ENCODE data around the gene TUBG2.

TUBG2 gene

DNA sequence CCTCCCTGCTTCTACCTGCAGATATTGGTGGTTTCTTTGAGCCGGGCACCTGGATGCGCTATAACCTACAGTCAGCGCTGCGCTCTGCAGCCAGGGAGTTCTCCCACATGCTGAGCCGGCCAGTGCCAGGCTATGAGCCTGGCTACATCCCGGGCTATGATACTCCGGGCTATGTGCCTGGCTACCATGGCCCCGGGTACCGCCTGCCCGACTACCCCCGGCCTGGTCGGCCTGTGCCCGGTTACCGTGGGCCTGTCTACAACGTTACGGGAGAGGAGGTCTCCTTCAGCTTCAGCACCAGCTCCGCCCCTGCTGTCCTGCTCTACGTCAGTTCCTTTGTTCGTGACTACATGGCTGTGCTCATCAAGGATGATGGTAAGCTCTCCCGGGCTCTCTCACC, 36.4 kb downstream of the TUBG2 start:
- DNase-seq (ENCODE audit: low read depth, low spot score) = no peak

GRCh38 chr17:42697108-42697811, 38.2 kb downstream of the TUBG2 start:
- DNase-seq (ENCODE audit: low read depth, low spot score) = no peak

- no peak for DNase-seq (ENCODE audit: low read depth, low spot score)
Observed at GRCh38 chr17:42698736-42699414, 39.8 kb downstream of the TUBG2 start.

DNA sequence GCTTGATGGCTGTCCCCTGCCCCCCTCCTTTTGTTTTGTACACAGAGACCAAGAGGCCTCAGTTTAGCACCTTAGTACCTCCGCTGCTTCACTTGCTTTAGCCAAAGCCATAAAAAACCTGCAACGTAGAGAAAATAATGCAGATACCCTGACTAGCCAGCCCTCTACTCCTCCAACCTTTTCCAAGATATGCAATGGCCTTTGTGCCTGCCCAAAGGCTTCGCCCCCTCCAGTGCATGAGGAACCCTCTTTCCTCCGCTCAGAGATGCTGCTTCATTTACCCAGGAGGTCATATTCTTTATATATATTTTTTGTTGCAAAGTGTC, 40.3 kb downstream of the TUBG2 start:
- DNase-seq (ENCODE audit: low read depth, low spot score) = no peak

DNA sequence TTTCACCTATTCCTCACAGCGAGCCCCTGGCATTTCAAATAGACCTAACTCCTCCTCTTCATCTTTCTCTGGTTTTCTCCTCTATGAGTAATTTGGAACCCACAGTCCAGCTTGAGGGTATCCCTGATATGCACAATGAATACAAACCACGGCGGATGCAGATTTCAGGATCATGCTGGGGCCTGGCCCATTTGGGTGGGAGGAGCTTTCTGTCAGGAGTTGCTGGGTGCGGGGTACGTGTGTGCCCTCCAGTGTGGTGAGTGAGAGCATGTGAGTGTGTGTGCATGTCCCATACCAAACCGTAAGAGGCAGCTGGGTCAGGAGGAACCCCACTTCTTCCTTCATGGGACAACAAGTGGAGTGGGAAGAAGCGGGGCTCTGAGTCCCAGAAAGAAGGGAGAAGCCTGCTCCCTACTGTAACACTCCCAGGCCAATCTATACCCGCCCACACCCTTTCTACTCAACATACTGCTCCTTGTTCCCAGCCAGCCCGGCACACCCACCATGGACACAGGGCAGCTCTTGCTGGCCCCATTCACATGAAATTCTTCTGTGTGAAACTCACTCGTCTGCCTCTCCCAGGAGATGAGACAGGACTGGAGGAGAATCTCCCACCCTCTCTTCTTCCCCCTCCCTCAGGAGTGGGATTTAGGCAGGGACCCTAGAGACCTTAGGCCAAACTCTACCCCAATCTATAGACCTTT, 41.7 kb downstream of the TUBG2 start:
- DNase-seq (ENCODE audit: low read depth, low spot score) = no peak

DNA sequence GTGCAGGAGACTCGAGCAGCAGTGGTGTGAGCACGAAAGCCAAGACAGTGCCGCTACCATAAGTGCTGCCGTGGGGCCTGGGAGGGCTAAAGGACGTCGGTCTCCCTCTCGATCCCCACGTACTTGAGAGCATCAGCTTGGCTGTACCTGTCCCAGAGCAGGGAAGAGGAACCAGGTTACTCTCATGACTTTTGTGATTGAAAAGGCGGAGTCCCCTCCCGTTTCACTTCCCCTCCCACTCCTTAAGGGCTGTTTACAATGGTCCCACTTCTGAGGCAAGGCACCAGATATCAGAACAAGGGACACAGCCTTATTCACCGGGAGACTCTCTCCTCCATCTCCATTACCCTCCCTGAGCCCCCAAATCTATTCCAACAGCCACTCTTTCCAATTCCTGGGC, 43.4 kb downstream of the TUBG2 start:
- DNase-seq (ENCODE audit: low read depth, low spot score) = no peak

DNA sequence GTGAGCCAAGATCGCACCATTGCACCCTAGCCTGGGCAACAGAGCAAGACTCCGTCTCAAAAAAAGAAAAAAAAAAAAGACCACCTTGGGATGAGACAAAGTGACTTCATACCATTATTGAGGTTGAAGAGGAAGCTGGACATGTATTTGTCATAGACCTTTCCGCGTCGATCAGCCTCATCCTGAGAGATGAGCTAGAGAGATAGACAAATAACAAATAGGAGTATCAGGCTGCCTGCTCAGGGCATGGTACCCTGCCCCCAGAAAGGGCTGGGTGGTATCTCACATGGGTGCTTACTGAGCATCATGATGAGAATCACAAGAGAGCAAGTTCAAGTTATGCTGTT, 45.4 kb downstream of the TUBG2 start:
- no peak for DNase-seq (ENCODE audit: low read depth, low spot score)

- DNase-seq (ENCODE audit: low read depth, low spot score) = no peak
Observed at GRCh38 chr17:42704837-42705494, 45.9 kb downstream of the TUBG2 start.

DNA sequence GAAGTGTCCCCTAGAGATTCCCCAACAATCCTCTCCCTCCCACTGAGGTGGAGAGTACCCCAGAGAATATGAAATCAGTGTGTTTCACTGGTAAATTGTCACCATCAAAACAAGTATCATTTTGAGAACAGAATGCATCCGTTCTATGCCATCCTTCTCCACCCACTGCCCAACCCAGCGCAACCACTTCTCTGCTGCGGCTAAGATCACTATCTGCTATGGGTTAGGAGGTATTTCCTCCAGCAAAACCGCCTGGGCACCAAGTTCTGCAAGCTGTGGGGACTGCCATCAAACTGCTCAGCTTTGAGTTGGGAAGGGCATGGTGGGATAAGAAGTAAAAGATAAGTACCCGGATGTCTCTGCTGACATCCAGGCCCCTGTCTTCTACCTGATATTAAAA, 47.6 kb downstream of the TUBG2 start:
- no peak for DNase-seq (ENCODE audit: low read depth, low spot score)

- DNase-seq (ENCODE audit: low read depth, low spot score) = no peak
Observed at GRCh38 chr17:42708588-42708987, 49.5 kb downstream of the TUBG2 start.

- DNase-seq (ENCODE audit: low read depth, low spot score) = no peak
Observed at GRCh38 chr17:42709561-42709960, 50.5 kb downstream of the TUBG2 start.

All from smooth muscle cell of the brain vasculature (primary cell).